Fibroblast of skin of back (primary cell): ENCODE results near the gene SEMA3C.

Source experiments
- DNase-seq: peaks from one replicate; pipeline ENCODE4 v3.0.0-alpha.2; 2013

SEMA3C gene

DNA sequence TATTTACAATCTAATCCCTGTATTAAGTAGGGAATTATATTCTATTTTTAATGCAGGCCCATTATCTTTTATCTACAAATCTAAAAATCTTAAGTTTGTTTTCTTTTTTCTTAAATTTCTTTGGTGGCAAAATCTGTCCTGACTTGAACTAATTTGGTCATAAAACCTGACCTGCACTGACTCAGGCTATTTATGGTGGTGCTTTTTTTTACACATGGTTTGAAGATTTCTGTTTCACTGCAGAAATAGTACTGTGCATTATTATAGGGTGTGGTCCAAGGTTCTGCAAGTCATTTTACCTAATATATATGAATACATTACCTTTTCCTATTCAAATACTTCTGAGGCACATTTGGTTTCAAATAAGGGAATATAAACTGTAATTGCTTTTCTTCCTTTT lies 143.4 kb downstream of the SEMA3C start:
- DNase-seq, result no peak

DNA sequence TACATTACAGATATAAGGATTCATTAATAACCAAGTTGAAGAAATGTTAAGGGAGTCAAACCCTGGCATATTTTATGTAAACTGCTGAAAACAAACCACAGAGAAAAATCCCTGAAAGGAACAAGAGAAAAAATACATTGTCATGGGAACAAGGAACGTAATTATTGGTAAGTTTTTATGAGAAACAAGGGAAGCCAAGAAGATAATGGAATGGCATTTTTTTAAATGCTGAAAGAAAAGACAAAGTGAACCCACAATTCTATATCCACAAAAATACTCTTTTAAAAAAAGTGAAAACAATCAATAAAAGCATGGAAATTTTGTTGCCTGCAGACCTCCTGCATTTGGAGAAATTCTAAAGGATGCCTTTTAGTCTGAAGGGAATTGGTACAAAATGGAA lies 144.0 kb downstream of the SEMA3C start:
- no peak for DNase-seq

DNA sequence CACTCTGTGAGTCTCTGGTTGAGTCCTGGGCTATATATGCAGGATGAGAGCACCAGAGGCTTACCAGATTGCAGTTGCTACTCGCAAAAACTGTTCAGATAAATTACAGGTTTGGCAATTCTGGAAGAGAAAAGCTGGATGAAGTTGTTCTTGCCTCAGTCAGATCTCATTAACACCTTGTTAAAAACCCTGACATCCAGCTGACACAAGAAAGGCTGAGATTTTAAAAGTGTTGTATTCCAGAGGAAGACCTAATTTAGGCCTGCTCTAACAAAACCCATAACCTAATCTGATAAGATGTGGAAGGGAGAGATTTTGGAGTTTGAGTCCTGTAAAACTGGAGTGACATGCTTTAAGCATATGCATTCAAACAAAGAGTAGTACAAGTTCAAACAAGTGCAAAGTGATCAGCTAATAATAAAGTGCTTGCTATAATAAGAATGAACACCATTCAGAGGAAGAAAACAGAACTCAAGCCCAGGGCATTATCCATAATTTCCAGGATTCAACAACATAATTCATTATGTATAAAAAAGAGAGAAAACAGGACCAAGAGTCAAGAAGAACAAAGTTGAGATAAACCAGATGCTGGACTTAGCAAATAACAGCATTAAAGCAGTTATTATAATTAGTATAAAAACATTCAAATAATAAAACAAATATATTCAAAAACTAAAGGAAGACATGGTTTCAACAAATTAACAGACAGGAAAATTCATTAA lies 144.9 kb downstream of the SEMA3C start:
- DNase-seq, result no peak

DNA sequence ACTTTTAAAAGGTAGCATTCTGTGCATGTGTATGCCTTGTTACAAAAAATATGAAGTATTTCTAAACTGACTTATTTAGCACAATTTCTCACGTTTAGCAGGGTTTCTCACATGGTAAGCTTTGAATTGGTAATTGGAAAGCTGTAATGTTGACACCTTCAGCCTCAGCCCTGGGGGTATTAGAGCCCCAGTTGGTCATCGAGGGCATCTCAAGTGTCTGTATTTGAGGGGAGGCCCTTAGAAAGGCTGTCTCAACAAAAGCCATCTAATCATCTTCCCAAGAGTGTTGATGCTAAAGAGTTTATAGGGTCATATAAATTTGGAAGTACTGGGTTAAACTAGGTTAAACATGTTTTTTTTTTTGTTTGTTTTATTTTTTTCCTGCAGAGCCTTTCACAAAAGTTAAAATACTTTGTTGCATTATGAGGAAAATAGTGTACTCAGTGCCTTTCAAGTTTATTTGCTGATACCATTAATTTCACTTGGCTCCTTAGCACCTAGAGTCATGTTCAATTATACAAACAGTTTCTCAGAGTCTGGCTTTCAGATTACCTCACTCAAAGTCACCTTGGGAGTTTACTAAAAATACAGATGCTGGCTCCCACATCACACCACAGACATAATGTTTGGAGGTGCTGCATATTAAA lies 146.4 kb downstream of the SEMA3C start:
- DNase-seq, result no peak

DNA sequence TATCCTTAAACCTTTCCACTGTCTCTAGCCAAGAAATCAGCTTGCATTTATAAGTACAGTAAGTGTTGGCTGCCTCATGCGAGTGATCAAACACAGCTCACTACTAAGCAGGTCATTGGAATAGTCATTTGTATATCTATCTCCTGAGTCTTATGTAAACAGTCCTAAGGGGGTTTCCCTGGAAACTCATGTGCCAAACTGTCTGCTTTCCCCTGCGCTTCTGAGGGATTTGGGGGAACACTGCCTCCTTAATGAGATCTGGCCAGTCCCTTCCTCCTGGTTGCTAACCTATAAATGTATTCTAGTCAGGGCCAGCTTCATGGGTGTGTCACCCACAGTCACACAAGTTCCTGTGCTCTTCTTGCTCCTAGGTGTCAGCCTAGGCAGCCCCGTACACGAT lies 147.3 kb downstream of the SEMA3C start:
- DNase-seq, result no peak

DNA sequence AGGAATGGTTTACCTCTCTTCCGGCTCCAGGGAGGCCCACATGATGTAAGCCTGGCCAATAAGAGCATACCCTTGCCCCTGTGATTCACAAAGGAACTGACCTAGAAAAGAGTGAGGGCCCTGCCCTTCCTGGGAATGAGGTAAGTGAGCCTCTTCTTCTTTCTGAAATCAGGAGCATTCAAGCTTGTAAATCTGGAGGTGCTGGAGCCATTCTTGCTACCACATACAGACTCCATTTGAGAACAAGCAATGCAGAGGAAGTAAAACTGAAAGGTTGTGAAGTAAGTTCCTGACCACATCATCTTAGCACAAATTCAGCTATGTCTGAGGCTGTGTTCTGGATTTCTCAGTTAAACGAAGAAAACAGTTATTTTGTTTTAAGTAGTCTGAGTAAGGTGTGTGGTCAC lies 148.2 kb downstream of the SEMA3C start:
- no peak for DNase-seq

DNA sequence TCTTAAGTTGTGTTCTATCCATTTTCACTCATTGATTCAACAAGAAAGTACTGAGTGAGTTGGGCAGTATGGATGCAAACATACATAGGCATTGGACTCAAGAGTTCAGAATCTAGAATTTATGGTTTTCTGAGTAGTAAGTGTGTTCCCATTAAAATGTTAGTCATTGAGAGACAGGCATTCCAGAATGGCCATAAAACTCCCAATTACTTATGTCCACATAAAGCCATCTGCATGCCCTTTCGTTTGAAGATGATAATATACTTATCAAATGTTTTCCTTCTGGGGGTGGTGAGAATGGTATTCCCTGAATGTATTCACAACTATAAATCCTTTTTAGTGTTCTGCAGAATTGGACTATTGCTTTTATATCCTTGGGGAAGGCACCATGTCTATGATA lies 148.8 kb downstream of the SEMA3C start:
- DNase-seq, result no peak

DNA sequence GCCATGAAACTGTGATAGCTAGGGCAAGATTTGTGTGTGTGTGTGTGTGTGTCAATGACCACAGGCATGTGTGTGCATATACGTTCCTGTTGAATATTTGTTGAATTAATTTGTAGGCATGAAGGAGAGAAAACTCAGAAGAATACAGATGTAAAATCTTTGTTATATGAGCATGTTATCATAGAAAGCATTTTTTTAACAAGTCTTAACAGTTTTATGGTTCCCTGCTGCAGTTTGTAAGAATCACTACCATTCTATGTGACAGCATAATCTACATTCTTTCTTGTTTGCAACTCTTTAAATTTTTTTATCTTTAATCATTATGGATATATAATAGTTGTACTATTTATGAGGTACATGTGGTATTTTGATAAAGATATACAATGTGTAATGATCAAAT lies 150.1 kb downstream of the SEMA3C start:
- no peak for DNase-seq

DNA sequence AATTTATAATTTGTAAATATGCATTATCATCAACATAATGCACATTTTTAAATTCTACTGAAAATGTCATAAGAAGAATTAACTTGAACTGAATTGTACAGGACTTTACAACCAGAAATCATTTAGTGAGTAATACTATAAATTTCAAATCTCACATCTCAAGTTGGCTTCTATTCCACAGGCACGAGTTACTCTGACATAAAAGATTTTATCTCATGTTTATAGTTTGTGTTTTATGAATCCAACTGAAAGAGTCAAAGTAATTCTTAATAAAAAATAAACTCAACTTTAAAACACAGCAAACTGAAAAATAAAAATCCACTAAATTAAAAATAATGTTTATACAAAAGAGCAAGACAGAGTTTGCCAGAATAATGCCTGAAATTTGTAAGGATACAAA lies 151.2 kb downstream of the SEMA3C start:
- no peak for DNase-seq

DNA sequence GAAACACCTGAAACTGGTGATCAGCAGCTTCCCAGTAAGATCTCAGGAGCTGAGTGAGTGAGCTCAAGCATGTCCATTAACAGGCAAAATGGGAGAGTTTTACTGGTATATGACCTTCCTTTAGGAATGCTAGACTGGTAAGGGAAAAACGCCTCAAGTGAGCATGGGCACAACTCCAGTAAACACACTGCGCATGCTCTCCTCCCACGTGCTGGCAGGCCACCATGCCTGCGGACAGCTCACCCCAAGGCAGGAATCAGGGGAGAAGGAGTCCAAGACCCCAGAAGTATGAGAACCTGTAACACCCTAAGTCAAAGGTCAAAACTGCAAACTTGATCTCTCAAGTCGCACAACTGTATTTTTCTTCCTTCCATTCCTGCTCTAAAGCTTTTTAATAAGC lies 152.1 kb downstream of the SEMA3C start:
- DNase-seq, result no peak

DNA sequence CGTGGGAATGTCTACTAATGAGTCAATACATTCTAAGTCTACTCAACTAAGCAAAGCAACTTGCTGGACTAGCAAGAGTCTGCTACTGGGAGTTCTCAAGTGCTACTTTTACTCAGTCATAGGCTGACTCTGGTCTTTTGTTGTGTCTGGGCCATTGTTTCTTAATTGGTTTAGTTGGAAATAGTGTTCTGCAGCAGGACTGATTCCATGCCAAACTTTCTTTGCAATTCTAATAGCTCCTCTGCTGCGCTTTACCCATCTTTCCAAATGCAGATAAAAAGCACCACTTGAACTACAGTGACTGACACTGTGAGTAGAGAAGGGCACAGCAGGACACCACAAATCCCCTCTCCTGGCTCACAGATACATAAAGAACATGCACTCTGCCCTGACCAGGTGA lies 154.7 kb downstream of the SEMA3C start:
- no peak for DNase-seq

DNA sequence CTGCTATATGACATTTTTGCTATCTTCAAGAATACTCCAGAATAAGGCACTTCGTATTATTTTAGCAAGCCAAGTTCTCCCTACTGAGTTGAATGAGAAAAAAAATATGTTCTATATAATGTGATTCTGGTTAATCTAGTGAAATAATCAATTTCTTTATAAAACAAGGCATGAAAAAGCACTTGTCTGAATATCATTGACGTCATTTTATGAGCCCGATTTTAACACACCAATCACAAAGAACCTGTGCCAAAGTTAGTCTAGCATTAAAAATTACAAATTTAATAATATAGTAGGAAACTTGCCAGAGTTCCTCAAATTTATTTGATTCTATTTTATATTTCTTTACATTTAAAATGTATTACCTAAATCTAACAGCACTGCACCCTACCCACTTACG lies 155.1 kb downstream of the SEMA3C start:
- DNase-seq, result no peak

DNA sequence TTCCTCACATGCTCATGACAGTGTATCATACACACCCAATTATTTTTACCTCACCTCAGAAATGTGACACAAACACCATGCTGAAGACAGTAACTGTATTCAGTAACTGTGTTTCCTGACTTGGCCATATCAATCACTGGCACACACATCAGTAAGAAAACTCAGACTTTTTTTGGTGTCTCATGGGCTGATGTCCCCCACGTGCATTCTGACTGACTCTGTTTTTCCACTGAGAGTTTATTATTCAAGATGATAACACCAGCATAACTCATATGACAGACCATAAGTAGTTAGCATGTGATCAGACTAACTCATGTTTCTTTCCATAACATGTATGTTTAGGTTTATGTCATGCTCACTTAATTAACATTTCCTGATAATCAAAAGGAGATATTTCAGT lies 155.6 kb downstream of the SEMA3C start:
- no peak for DNase-seq

DNA sequence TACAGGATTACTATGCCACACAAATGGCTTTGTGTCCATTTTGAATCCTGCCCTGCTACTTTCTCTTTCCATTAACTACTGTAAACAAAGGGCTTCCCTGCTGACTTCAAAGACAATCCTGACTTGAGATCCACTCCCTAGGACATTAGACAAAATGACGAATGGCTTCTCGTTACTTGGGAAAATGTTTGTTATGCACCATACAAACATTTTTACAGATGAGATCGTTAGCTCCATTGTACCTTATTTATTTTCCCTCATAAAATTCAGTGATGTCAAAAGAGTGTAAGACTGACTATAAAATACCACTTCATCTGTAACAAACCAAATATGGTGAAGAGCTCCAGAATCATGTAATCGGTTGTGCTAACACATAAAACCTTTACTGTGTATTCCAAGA lies 158.6 kb downstream of the SEMA3C start:
- no peak for DNase-seq

DNA sequence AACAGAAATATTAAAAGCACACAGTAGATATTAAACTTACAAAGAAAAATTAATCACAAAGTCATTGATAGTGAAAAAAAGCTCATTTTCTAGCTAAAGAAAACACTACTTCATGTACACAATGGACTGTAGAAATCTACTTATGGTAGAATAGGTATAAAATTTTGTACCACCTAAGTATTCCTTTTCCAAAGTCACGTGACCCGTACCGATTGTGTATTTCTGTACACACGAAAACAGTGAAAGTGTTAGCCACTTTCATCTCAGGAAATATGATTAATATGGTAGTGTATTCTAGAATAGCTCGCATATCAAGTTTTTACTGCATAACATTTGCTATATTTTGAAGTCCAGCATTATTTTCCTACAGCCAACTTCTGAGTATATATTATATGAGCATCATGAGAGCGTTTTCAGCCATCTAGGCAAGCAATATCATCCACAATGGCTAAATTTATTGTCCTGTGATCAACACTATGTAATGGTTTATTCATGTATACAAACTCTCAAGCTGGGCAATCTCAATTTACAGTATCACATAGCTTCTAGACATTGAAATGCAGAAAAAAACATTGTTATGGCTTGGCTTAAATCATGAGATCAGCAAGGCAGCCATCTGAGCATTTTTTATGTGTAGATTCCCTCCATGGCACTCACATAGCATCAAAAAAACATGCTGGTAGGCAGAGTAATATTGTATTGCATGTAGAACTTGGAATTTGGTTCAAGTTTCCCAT lies 165.7 kb downstream of the SEMA3C start:
- no peak for DNase-seq

DNA sequence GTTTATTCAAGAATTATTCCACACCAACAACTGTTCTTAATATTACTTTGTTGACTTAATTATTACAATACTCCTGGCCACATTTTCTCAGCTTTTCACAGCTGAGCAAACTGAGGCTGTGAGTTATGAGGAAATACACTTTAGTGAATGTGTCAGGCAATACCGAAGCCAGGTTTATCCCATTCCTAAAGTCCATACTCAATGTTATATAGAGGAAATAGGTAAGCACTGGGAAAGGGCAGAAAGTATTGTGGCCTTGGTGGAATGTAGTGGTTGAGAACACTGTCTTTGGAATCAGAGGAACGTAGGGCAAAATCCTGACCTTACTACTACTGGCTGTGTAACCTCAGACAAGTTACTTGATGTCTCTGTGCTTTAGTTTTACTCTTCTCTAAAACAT lies 169.6 kb downstream of the SEMA3C start:
- DNase-seq, result no peak

DNA sequence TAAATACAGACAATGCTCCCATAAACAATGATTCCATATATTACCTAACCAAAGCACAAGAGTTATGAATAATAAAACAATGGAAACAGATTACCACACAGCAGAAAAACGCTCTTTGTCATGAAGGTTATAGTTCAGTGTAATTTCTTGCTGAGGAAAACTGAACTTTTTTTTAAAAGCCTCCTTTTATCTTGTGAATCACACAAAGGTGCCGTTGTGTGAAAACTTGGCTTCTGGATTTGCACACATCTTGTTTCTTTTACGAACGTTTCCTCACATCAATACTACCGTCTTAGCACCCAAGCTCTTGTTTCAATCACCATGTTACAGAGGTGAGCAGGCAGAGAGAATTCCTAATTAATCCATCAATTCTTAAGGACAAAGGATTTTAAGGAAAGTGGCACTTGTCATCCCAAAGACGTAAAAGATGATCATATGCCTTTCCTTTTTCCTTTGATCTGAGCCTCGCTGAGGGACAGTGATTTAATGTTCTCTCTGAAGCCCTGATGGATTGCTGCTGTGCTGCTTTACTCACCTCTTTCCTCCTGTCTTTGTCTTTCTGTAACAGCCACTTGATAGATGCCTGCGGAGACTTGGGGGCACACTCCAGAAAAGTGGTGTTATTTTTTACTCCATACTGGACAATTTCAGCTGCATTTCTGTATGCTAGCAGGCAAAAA lies 170.3 kb downstream of the SEMA3C start:
- no peak for DNase-seq

DNA sequence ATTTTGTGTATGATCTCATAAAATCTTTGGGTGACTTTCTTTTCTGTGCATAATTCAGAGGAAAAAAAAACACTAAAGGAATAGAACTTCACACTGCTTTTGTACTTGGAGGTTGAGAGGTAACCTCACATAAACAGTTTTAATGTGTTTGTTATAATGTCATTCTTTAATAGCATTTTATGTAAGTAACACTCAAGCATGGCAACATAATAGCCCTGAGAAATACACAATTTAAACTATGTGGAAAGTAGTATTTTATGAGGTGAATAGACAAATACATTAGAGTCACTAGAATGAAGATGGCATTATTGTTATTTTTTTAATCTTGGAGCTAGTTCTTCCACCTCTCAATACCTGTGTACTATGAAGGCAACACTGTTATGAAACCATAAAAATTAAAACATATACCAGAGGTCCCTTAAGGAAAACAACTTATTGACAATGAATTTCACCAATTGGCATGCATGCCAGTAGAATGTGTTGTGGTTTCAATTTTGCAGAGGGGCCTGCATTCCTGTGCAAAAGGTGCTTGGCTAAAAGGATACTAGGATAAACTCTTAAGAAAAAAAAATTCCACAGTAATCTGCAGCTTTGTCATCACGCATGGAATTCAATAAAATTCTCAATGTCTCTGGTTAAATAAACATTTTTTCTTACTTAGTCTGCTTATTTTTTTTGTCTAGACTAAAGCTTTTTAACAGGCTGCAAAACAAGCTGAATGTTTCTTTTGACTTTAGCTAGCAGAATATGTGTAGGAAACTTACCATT lies 177.9 kb downstream of the SEMA3C start:
- peak; percentile 83 for DNase-seq

DNA sequence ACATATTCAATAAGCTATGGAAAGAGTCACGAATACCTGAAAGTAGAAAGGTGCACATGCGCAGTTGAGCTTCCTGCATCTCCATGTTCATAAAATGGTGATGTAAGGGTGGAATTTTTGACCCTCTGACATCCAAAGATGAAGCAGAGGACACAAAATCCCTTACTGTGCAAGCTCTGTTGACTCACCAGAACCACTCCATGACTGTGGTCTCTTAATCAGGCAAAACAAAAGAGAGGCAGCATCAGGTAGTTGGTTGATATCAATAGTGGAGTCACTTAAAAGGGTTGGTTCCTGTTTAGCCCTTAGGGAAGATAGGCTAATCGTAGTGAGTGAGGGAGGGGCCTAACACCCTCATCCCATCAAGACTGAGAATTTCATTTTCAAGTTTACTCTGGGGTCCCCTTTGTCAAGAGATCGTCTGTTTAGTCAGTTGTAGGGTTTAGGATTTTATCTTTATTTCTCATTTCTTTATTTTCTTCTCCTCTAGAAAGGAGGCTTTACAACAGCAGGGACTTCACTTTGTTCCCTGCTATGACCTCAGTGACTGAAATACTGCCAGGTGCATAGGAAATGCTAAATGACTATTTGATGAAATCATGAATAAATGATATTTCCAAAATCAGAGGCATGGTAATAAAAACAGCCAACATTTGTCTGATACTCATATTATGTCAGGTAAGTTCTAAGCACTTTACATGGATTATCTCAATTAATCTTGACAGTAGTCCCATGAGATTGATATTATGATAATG lies 182.3 kb downstream of the SEMA3C start:
- DNase-seq, result no peak

DNA sequence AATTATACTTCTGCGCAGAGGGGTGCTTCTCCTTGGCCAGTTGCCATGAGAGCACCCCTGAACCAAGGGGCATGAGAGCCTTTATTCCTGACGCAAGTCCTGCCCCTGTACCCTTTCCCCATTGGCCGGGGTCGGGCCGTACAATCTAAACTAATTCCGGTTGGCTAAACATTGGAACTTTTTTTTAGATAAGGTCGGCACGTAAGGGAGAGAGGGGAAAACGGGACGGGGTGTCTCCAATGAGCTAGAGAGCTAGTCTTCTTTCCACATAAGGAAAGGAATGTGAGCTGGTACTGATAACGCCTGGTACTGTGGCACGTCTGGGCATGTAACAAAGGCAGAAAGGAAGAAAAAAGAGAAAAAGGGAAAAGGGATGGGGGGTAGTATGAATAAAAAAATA lies 183.5 kb downstream of the SEMA3C start:
- DNase-seq, result no peak

DNA sequence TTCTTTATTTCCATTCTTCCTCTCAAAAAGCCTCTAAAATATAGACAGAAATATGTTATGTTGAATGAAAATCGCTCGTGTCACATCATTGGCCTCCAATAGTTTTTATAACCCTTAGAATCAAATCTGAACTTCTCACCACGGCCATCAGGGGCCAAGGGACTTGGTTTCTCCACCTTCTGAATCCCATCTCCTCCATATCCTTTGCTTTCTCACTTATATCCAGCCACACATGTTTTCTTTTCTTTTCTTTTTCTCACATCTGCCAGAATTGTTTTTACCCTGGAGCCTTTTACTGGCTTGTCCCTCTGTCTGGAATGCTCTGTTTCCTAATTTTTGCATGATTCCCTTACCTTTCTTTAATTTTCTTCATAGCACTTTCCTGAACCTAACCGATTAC lies 184.8 kb downstream of the SEMA3C start:
- no peak for DNase-seq
